NCI-H1048 (cell line): ENCODE results near the gene TUFT1.
"Not testable (repeated sequence)": the region's sequence is repeated elsewhere in the genome, so short reads cannot be mapped to it uniquely, and the experiment has no call there.

Experiments used
- DNase-seq: peaks from one replicate; lab custom pipeline; 2025; lab: John Stamatoyannopoulos, UW

TUFT1 gene

DNA sequence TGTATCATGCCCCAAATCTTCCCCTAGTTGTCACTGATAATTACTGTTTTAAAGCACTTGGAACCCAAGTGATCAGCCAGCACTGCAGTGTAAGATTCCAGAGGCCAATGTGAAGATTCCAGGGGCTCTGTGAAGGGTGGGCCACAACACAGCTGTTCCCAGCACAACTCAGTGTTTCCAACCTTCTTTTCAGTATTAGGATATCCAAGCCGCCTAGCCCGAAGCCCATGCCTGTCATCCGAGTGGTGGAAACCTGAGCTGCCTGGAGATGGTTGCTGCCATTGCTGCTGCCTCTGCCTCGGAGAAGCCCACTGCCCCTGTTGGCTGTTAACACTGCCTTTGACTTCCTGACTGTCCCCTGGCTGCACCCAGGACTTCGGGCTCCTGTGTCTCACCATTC lies 41.3 kb downstream of the TUFT1 start:
- no peak for DNase-seq

- DNase-seq, result no peak
These were observed 41.8 kb downstream of the TUFT1 start for GRCh38 chr1:151581921-151582320.

GRCh38 chr1:151583796-151584195 lies 43.7 kb downstream of the TUFT1 start:
- no peak for DNase-seq

DNA sequence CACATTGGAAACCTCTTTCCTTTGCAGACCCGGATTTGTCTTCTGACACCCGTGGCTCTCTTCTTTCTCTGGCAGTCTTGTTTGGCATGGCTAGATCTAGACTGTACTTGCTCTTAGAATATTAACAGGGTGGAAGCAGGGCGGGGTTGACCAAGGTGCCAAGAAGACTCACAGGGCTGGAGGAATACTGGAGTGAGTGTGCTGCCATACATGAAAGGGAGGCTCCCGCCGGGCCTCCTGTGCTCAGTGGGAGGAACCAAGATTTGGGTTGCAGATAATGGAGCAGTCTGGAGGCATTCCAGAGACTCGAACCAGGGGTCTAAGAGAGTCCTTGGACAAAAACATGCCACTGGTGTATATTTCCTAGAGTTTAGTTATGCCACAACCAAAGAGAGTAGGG lies 44.2 kb downstream of the TUFT1 start:
- no peak for DNase-seq

- DNase-seq, result no peak
These were observed 44.7 kb downstream of the TUFT1 start for GRCh38 chr1:151584780-151585179.

DNA sequence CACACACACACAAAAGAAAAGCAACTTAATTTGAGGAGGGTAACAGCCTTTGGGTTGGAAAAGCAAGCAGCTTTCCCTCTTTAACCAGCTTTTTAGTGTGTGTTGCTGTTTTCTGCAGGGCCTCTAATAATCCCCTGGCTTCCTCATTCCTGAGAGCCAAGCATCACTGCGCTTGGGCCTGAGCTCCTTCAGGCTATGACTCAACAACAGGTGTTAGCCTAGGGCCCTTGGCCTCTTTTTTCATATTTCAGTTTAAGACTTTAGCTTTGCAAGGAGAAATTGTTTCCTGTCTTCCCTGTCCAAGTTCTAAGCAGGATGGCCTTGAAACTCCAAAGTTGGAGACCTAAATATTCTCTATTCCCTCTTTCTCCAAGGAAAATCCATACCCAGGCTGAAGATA lies 45.5 kb downstream of the TUFT1 start:
- DNase-seq, result no peak

DNA sequence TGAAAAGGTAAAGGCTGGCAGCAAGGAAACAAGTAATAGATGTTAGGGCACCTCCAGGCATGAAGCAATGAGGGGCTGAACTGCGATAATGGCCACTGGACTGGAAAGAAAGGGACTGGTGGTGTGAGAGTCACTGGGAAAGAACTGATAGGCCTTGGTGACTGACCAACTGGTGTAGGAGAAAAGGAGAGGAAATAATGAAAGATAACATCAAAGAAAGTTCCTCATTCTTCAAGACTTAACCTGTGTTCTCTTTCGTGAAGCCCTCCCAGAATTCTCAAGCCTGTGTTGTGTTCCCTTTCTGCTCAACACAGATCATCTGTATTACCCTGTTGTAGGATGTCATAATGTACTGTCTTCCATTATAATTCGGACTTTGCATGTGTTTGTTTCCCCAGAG lies 50.9 kb downstream of the TUFT1 start:
- no peak for DNase-seq

GRCh38 chr1:151593730-151594129 lies 53.6 kb downstream of the TUFT1 start:
- no peak for DNase-seq

DNA sequence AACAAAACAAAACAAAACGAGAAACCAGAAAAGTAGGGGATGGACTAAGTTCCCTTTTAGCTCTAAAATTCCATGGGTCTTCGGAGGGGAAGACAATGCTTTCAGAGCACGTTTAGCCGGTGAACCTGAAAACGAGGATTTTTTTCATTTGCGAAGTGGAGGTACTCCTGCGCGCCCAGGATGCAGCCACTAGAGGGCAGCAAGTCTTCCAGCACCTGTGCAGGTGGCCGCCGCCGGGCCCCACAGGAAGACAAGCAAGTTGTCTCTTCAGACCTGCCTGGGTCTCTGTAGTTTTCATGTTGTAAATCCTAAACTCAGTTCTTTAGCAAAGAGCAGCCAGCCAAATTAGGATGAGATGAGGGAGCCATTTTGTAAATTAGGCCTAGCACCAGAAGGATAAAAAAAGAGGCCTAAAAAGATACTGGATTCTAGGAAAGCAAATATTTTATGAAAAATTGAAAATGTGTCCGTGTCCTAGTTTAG lies 54.1 kb downstream of the TUFT1 start:
- DNase-seq, result peak; percentile 74

GRCh38 chr1:151596166-151596953 lies 56.3 kb downstream of the TUFT1 start:
- no peak for DNase-seq

GRCh38 chr1:151602550-151602949 lies 62.4 kb downstream of the TUFT1 start:
- DNase-seq, result not testable (repeated sequence)

DNA sequence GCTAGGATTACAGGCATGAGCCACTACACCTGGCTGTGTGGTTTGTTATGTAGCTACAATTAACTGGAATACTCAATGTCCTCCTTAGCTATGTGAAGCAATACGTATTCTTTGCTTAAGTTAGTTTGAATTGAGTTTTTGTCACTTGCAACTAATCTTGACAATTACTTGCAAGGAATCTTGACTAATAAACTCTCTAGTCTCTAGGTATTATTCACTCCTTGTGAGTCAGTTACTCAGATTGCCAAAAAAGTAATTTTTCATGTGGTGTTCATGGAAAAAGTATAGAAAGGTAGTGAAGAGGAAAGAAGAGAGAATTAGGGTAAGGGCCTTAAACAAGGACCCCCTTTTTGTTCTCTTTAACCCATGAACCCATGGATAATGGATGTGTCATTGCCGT lies 64.2 kb downstream of the TUFT1 start:
- DNase-seq, result no peak

DNA sequence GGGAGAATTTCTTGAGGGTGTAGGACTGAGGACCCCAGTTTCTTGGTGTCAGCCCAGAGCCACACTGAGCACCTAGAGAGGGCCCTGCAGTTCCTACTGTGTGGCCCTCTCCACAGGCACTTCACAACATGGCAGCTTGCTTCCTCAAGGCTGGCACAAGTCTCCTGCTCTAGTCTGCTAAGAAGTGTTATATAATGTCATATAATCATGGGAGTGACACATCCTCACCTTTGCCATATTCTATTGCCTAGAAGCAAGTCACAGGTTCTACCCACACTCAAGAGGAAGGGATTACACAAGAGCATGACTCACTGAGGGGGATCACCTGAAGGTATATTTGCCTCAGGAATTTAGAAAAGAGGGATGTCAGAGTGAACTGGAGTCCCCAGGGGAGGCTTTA lies 66.3 kb downstream of the TUFT1 start:
- DNase-seq, result no peak

- no peak for DNase-seq
These were observed 66.7 kb downstream of the TUFT1 start for GRCh38 chr1:151606857-151607256.

GRCh38 chr1:151610142-151610541 lies 70.0 kb downstream of the TUFT1 start:
- DNase-seq, result no peak

DNA sequence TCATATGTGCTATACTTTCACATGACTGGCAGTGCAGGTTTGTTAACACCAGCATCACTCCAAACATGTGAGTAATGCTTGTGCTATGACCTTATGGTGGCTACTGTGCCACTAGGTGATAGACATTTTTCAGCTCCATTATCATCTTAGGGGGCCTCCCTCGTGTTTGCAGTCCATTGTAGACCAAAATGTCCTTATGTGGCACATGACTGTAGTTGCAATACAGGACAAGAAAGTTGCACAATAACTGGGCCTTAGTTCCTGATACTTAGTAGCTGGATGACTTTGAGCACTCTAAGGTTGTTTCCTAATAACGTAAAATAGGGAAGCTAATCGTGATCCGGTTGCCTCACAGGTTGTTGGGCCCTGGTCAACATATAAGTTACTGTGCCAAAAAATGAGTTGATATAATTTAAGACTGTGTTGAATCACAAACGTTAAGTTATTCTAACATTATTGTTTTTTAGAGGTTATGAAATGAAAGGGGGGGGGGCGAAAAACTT lies 71.2 kb downstream of the TUFT1 start:
- no peak for DNase-seq

GRCh38 chr1:151611832-151612500 lies 71.9 kb downstream of the TUFT1 start, which contains the start of gene SNX27:
Gene SNX27, plus strand, starts transcription at chr1:151612050. Its CDS starts 152 bp downstream, at chr1:151612202.
- peak; percentile 85 for DNase-seq

DNA sequence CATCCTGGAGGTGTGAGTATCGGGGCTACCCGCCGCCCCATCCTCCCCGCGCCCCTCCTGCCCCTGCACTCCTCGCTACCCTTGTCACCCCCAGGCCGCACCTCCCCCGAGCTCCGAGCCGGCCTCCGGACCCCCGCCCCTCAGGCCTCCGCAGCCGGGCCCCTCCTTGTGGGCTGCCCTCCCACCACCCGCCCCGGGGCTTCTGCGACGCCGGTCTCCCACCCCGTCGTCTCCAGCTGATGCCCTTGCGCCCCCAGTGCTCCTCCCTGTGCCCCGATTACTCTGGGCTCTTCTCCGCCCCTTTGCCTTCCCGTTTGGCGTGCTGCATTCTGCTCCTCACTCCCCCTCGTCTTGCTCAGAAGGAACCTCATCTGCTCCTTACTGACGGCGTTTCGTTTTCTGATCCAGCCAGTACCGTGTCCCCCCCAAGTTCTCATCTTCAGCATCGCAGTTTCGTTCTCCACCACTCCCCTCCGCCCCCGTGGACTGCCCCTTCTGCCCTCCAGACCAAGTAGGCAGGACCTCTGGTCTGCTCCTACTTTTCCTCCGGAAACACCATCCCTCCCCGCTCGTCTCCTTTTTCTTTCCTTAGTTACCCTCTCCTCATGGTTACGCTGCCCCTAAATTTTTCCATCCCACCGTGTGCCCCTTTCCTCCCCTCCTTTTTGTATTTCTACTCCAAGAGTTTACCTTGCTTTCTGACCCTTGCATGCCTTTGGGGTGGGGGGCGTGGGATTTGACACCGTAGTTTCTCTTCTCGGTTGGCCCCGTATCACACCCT lies 72.6 kb downstream of the TUFT1 start:
- no peak for DNase-seq

DNA sequence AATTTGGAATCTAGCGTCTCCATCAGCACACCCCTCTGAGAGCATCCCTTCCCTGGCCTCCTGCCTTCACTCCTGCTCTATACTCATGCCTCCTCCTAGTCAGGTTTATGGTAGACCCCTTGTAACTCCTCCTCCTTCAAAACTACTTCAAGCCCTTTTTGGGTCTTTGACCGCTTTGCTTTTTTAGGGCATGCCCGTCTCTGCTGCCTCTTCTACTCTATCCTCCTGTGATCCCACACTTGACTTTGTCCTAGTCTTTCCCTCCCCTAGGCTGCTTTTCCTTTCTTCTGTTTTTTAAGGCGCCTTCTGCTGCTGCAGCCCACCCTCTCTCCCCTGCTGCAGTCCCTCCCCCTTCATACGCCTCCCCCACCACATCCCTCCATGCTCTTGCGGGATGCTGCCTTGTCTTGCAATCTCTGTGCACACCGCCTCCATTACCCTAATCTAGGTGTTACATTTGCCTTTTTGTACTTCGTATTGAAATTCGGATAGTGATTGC lies 73.2 kb downstream of the TUFT1 start:
- DNase-seq, result no peak

GRCh38 chr1:151615711-151616504 lies 75.8 kb downstream of the TUFT1 start:
- DNase-seq, result no peak

- DNase-seq, result no peak
These were observed 76.4 kb downstream of the TUFT1 start for GRCh38 chr1:151616505-151616849.
